NCI-H2029 treated with DMSO at 0.1 percent for 48 hours (cell line): ENCODE data around the gene PSMD3.
"Not testable (repeated sequence)": the region's sequence is repeated elsewhere in the genome, so short reads cannot be mapped to it uniquely, and the experiment has no call there.

ENCODE experiments used
- DNase-seq: peaks from one replicate; lab custom pipeline; 2025; lab: John Stamatoyannopoulos, UW

PSMD3 gene

DNA sequence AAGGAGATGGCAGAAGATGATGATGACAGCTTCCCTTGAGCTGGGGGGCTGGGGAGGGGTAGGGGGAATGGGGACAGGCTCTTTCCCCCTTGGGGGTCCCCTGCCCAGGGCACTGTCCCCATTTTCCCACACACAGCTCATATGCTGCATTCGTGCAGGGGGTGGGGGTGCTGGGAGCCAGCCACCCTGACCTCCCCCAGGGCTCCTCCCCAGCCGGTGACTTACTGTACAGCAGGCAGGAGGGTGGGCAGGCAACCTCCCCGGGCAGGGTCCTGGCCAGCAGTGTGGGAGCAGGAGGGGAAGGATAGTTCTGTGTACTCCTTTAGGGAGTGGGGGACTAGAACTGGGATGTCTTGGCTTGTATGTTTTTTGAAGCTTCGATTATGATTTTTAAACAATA, 16.9 kb downstream of the PSMD3 start:
- no peak for DNase-seq

DNA sequence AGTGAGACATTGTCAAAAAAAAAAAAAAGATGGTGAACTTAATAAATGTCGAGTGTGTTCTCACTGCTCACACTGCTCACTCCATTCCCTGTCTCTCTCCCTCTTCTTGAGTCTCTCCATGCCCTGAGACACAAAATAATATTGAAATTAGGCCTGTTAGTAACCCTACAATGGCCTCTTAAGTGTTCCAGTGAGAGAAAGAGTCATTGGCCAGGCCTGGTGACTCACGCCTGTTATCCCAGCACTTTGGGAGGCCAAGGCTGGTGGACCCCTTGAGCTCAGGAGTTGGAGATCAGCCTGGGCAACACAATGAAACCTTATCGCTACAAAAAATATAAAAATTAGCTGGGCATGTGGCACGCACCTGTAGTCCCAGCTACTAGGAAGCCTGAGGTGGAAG, 18.5 kb downstream of the PSMD3 start:
- DNase-seq = no peak

DNA sequence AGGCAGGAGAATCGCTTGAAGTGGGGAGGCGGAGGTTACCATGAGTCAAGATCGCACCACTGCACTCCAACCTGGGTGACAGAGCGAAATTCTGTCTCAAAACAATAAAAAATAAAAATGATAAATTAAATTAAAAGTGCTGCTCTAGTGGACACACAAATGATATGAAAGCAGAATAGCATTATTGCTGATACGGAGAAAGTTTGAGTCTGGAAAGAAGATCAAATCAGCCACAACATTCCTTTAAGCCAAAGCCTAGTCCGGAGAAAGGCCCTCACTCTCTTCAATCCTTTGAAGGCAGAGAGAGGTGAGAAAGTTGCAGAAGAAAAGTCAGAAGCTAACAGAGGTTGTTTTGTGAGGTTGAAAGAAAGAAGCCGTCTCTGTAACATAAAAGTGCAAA, 19.6 kb downstream of the PSMD3 start:
- DNase-seq = no peak

DNA sequence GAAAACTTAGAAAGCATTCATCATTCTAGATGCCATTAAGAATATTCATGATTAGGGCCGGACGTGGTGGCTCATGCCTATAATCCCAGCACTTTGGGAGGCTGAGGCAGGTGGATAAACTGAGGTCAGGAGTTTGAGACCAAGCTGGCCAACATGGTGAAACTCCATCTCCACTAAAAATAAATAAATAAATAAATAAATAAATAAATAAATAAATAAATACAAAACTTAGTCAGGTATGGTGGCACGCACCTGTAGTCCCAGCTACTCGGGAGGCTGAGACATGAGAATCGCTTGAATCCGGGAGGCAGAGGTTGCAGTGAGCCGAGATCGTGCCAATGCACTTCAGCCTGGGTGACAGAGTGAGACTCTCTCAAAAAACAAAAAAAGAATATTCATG, 20.7 kb downstream of the PSMD3 start:
- DNase-seq = not testable (repeated sequence)

DNA sequence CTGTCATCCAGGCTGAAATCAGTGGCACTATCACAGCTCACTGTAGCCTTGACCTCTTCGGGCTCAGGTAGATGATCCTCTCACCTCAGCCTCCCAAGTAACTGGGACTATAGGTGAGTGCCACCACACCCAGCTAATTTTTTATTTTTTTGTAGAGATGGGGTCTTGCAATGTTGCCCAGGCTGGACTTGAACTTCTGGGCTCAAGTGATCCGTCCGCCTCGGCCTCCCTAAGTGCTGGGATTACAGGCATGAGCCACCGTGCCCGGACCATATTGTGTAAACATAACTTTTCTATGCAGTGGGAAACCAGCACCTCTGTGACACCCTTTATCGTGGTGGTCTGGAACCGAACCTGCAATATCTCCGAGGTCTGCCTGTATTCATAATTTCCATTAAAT, 23.5 kb downstream of the PSMD3 start:
- no peak for DNase-seq

DNA sequence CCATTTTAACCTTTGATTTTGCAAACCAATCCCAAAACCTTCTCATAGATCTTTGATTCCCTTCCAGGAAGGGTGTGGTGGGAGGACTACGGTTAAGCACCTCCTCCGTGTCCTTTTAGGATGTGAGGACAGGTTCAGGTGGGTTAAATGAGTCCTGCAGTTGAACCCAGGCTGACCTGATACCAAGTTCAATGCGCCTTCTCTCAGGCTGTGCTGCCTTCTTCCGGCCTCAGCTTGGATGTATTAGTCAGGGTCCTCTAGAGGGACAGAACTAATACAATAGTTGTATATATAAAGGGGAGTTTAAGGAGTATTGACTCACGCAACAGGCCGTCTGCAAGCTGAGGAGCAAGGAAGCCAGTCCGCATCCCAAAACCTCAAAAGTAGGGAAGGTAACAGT, 24.1 kb downstream of the PSMD3 start:
- no peak for DNase-seq

DNA sequence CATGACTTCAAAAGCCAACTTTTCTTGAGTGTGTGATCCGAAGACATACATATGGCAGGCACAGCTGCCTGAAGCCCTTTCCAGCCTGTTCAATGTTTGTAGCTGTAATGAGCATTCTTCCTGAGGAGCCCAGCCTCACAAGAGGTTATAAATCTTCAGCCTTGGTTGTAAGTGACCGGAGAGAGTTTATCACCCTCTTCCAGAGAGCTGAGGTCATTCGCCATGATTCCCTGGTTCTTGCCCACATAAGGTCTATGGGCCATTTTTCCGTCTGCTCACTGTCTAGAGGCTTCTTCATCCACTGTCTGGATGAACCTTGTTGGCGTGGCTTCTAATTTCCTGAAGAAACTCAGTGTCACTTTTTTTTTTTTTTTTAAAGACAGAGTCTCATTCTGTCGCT, 24.9 kb downstream of the PSMD3 start:
- no peak for DNase-seq

DNA sequence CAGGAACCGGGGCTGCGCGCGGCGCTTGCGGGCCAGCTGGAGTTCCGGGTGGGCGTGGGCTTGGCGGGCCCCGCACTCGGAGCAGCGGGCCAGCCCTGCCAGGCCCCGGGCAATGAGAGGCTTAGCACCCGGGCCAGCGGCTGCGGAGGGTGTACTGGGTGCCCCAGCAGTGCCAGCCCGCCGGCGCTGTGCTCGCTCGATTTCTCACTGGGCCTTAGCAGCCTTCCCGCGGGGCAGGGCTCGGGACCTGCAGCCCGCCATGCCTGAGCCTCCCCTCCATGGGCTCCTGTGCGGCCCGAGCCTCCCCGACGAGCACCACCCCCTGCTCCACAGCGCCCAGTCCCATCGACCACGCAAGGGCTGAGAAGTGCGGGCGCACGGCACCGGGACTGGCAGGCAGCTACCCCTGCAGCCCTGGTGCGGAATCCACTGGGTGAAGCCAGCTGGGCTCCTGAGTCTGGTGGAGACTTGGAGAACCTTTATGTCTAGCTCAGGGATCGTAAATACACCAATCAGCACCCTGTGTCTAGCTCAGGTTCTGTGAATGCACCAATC, 30.4 kb downstream of the PSMD3 start:
- DNase-seq = not testable (repeated sequence)

DNA sequence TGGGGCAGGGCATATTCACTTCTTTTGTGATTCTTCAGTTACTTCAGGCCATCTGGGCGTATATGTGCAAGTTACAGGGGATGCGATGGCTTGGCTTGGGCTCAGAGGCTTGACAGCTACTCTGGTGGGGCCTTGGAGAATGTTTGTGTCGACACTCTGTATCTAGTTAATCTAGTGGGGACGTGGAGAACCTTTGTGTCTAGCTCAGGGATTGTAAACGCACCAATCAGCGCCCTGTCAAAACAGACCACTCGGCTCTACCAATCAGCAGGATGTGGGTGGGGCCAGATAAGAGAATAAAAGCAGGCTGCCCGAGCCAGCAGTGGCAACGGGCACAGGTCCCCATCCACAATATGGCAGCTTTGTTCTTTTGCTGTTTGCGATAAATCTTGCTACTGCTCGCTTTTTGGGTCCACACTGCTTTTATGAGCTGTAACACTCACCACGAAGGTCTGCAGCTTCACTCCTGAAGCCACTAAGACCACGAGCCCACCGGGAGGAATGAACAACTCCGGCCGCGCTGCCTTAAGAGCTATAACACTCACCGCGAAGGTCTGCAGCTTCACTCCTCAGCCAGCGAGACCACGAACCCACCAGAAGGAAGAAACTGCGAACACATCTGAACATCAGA, 31.5 kb downstream of the PSMD3 start:
- DNase-seq = not testable (repeated sequence)

DNA sequence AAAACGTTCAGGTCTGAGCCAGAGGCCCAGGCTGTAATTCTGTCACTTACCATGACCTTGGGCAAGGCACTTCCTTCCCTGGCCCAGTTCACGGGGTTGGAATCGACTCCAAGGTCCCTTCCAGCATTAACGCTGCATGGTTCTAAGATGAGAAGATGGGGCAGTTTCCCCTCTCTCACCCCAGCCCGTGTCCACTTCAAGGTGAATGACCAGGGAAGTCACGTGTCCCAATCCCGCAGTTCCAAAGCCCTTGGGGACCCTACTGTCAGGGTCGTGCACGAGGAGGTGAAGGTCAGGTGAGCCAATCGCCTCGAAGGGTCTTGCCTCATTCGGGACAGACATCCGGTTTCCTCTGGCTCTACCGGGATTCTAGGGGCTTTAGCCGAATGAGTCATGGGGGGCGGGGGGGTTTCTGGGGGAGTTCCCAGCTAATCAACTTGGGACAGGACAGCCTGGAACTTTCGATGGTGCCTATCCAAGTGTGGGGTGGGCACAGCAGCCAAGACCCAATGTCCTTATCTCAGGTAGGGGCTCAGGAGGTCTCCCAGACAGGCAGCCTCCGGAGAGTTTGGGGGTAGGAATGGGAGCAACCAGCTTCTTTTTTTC, 33.9 kb downstream of the PSMD3 start:
- no peak for DNase-seq

DNA sequence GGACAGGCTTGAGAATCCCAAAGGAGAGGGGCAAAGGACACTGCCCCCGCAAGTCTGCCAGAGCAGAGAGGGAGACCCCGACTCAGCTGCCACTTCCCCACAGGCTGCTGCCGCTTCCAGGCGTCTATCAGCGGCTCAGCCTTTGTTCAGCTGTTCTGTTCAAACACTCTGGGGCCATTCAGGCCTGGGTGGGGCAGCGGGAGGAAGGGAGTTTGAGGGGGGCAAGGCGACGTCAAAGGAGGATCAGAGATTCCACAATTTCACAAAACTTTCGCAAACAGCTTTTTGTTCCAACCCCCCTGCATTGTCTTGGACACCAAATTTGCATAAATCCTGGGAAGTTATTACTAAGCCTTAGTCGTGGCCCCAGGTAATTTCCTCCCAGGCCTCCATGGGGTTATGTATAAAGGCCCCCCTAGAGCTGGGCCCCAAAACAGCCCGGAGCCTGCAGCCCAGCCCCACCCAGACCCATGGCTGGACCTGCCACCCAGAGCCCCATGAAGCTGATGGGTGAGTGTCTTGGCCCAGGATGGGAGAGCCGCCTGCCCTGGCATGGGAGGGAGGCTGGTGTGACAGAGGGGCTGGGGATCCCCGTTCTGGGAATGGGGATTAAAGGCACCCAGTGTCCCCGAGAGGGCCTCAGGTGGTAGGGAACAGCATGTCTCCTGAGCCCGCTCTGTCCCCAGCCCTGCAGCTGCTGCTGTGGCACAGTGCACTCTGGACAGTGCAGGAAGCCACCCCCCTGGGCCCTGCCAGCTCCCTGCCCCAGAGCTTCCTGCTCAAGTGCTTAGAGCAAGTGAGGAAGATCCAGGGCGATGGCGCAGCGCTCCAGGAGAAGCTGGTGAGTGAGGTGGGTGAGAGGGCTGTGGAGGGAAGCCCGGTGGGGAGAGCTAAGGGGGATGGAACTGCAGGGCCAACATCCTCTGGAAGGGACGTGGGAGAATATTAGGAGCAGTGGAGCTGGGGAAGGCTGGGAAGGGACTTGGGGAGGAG, 34.7 kb downstream of the PSMD3 start, which contains the start of gene CSF3:
Gene CSF3, plus strand, starts transcription at position 436 of the 993 bp plus-strand sequence. Its CDS starts 35 bp downstream, at position 471.
- DNase-seq = no peak

DNA sequence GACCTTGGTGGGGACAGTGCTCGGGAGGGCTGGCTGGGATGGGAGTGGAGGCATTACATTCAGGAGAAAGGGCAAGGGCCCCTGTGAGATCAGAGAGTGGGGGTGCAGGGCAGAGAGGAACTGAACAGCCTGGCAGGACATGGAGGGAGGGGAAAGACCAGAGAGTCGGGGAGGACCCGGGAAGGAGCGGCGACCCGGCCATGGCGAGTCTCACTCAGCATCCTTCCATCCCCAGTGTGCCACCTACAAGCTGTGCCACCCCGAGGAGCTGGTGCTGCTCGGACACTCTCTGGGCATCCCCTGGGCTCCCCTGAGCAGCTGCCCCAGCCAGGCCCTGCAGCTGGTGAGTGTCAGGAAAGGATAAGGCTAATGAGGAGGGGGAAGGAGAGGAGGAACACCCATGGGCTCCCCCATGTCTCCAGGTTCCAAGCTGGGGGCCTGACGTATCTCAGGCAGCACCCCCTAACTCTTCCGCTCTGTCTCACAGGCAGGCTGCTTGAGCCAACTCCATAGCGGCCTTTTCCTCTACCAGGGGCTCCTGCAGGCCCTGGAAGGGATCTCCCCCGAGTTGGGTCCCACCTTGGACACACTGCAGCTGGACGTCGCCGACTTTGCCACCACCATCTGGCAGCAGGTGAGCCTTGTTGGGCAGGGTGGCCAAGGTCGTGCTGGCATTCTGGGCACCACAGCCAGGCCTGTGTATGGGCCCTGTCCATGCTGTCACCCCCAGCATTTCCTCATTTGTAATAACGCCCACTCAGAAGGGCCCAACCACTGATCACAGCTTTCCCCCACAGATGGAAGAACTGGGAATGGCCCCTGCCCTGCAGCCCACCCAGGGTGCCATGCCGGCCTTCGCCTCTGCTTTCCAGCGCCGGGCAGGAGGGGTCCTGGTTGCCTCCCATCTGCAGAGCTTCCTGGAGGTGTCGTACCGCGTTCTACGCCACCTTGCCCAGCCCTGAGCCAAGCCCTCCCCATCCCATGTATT, 35.7 kb downstream of the PSMD3 start:
- DNase-seq = no peak

DNA sequence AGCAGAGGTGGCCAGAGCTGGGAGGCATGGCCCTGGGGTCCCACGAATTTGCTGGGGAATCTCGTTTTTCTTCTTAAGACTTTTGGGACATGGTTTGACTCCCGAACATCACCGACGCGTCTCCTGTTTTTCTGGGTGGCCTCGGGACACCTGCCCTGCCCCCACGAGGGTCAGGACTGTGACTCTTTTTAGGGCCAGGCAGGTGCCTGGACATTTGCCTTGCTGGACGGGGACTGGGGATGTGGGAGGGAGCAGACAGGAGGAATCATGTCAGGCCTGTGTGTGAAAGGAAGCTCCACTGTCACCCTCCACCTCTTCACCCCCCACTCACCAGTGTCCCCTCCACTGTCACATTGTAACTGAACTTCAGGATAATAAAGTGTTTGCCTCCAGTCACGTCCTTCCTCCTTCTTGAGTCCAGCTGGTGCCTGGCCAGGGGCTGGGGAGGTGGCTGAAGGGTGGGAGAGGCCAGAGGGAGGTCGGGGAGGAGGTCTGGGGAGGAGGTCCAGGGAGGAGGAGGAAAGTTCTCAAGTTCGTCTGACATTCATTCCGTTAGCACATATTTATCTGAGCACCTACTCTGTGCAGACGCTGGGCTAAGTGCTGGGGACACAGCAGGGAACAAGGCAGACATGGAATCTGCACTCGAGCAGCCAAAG, 36.9 kb downstream of the PSMD3 start:
- DNase-seq = no peak

DNA sequence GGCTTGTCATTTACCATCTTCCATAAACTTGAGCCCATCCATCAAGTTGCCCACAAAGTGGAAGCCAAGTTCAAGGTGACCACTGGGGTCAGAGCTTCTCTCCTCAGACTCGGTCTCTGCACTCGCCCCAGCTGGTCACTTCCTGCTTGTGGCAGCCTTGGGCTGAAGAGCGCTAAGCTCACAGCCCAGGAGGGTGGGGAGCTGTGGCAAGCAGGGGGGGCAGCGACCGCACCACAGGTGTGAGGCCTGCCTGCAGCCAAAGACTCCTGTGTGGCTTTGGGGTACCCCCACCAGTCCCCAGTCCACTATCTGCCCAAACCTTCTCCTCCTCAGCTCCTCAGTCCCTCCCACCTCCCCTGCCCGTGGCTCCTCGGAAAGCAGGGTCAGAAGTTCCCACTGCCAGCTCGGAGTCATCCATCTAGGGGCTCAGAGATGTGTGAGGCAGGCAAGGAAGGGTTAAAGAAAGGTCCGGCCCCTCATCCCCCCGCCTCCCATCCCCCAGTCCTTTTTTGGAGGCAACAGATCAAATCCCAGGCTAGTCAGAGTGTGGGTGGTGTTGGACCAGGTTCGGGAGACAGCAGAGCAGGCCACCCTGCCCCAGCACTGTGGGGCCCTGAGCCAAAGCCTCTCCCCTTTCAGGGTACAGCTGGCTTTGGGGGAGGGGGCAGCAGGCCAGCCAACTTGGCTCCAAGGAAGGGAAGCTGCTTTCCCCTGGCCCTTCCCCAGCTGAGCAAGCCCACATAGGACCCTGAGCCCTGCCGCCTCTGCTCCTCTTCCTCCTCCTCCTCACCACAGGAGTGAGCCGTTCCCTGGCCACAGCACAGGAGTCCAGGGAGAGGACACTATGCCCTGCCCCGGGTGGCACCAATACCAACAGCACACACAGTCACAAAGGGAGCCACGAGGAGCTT, 37.9 kb downstream of the PSMD3 start:
- no peak for DNase-seq

DNA sequence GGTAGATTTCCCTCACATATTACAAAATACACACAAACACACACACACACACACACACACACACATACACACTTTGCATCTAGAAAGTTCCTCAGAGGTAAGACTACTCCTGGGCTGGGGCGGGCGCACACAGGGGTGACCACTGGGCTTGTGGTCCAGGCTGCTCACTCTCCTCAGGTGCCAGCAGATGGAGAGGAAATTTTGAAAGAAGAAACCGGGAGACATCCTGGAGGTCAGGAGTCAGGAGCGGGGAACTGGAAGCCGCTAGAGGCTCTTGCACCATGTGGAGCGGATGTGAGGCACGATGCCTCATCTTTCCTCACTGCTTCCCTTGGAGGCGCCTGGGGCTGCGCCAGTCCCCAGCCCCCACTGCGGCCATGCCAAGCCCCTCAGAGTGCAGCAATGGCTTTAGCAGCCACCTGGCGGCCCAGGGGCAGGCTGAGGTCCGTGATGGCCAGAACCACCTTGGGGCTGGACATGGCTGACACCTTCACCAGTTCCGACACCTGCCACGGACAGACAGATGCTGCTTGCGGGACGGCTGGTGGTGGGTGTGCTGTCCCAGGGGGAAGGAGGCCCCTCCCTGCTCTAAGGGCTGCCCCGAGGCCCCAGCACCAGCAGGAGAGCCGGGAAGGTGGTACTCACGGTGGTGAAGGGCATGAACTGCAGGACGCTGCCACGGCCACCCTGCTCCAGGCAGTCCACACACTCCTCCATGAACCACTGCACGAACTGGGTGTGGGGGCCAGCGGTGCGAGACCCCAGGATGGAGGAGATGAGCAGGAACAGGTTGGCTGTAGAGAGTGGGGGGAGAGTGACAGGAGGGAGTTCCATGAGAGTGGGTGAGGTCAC, 38.8 kb downstream of the PSMD3 start:
- no peak for DNase-seq

DNA sequence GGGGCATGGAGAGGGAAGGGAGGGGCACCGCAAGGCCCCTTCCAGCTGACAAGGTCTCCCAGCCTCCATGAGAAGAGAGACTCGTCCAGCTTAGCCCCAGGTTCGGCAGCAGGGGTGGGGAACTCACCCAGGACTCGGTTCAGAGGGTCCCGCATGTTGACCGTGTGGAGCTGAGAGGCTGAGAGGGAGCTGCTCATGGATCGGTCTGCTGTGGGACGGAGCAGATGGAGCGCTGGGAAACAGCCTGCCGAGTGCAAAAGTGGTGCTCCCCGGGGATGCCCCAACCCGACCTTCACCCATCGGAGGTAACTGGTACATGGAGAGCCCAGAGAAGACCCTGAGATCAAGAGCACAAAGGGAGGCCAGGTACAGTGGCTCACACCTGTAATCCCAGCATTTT, 39.5 kb downstream of the PSMD3 start:
- DNase-seq = no peak

DNA sequence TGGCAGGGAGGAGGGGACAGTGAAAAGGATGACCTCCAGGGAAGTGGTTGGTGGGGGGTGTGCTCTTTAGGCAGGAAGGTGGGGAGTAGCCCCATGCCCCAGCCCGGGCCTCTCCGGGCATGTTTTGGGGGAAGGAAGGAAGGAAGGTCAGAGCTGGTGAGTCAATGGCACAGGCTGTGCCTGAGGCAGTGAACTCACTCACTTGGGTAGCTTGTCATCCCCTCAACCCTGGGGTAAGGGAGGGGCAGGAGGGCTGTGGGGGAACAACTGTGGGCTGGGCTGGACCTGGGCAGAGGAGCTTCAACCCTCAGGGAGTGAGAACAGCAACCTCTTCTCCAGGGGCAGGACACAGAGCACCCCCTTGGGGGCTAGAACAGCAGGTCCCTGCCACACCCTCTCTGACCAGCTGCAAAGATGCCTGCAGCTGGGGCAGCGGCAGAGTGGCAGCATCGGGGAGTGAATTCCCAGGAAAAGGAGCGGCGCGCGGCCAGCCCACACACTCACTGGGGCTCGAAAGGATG, 40.9 kb downstream of the PSMD3 start:
- DNase-seq = no peak

DNA sequence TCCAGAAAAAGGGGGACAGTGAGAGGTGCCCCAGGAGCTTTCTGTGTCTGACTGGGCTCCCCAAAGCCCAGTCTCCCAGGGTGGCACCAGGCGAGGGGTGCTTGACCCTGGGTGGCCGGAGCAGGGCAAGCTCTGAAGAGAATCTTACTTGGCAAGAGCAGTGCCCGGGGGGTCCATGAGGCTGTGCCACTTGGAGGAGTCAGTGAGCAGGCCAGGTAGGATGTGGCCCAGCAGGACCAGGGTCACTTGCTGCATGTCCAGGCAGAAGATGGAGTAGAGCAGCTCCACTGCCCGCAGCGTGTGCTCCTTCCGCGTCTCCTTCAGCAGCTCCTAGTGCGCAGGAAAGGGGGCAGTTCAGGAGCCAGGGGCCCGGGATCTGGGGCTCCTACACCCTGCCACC, 41.9 kb downstream of the PSMD3 start:
- DNase-seq = no peak
